OCI-LY1 (cell line): ENCODE results near the gene GLRX5.

Source experiments
- CTCF ChIP-seq: fragments of 200-600 bp; sonication (generic), shearing (Covaris generic); IDR thresholded peaks from 2 replicates; pipeline ENCODE4 v1.5.1; 2017; ENCODE audit warnings: mild to moderate bottlenecking, antibody characterized with exemption, low read length, moderate library complexity, mixed read lengths
- EZH2 ChIP-seq: fragments of 200-600 bp; sonication (generic), shearing (Covaris generic); IDR thresholded peaks from 2 replicates; pipeline ENCODE4 v1.8.0; 2017; ENCODE audit warnings: borderline replicate concordance, mixed run types, mild to moderate bottlenecking, antibody characterized with exemption, low read length, moderate library complexity, mixed read lengths

GRCh38 chr14:95540236-95540855 is 5.5 kb downstream of the GLRX5 start:
- TF ChIP-seq CTCF (no peak), EZH2 (no peak)
